Smooth muscle cell (in vitro differentiated cells): ENCODE data around the gene ZBTB22. TPM values are rescaled to one million over a fixed set of nuclear protein-coding genes. Genes with fewer than 3 reads are reported as not detected.
A peak's percentile ranks its signal among the peaks of the same experiment; 100 is the strongest.
"Not testable (repeated sequence)": the region's sequence is repeated elsewhere in the genome, so short reads cannot be mapped to it uniquely, and the experiment has no call there.

Experiments
- DNase-seq: peaks from one replicate; lab custom pipeline; 2025; ENCODE audit not compliant: unreplicated experiment; lab: John Stamatoyannopoulos, UW
- H2AFZ ChIP-seq: fragments of 200-600 bp; sonication (generic); 2 replicates; pipeline ENCODE4 v1.6.0; 2016; ENCODE audit warnings: antibody characterized with exemption, low read depth, mild to moderate bottlenecking
- H3F3A ChIP-seq: fragments of 200-600 bp; sonication (generic); 2 replicates; pipeline ENCODE4 v1.6.0; 2017; ENCODE audit warnings: antibody characterized with exemption, low read depth
- H3K27ac ChIP-seq: fragments of 200-600 bp; sonication (generic); 2 replicates; pipeline ENCODE4 v1.5.1; 2016; ENCODE audit warnings: low read depth, mild to moderate bottlenecking
- H3K27me3 ChIP-seq: fragments of 200-600 bp; sonication (generic); 2 replicates; pipeline ENCODE4 v1.6.1; 2016; ENCODE audit warnings: low read depth, mild to moderate bottlenecking
- H3K36me3 ChIP-seq: fragments of 200-600 bp; sonication (generic); 2 replicates; pipeline ENCODE4 v1.5.1; 2016; ENCODE audit warnings: low read depth
- H3K4me1 ChIP-seq: fragments of 200-600 bp; sonication (generic); 2 replicates; pipeline ENCODE4 v1.5.1; 2016; ENCODE audit warnings: low read depth
- H3K4me2 ChIP-seq: fragments of 200-600 bp; sonication (generic); 2 replicates; pipeline ENCODE4 v1.6.0; 2016; ENCODE audit warnings: mild to moderate bottlenecking
- H3K4me3 ChIP-seq: fragments of 200-600 bp; sonication (generic); 2 replicates; pipeline ENCODE4 v1.5.1; 2016; ENCODE audit warnings: mild to moderate bottlenecking
- H3K79me2 ChIP-seq: fragments of 200-600 bp; sonication (generic); 2 replicates; pipeline ENCODE4 v1.6.0; 2016; ENCODE audit warnings: low read depth, mild to moderate bottlenecking
- H3K9ac ChIP-seq: fragments of 200-600 bp; sonication (generic); 2 replicates; pipeline ENCODE4 v1.6.0; 2016; ENCODE audit warnings: low read depth
- H3K9me3 ChIP-seq: fragments of 200-600 bp; sonication (generic); replicated peaks from 2 replicates; pipeline ENCODE4 v1.5.1; 2016; ENCODE audit warnings: low read depth
- H4K20me1 ChIP-seq: fragments of 200-600 bp; sonication (generic); 2 replicates; pipeline ENCODE4 v1.6.0; 2016; ENCODE audit warnings: low read depth
- WGBS: methylation state at CpG from one replicate; pipeline ENCODE4 v1.1.7; 2016; ENCODE audit warnings: low lambda C conversion rate; 5-methylcytosine and 5-hydroxymethylcytosine counted together
- polyA plus RNA-seq: library from polyadenylated mRNA; unstranded; fragments of >200 nt; fragmentation: Nextera tagmentation; extraction: Ambion mirVana; gene quantifications from 2 replicates; pipeline ENCODE4 v1.2.1, GENCODE V29; 2016
- total RNA-seq: library from RNA; depleted of rRNA; stranded (reverse); fragments of >200 nt; gene quantifications from 2 replicates; pipeline ENCODE4 v1.2.3, GENCODE V29; 2014
- TF ChIP-seq, protein P1 (sequence below): fragments of 200-600 bp; sonication (generic); IDR thresholded peaks from 2 replicates; pipeline ENCODE4 v1.5.1; 2017; ENCODE audit warnings: borderline replicate concordance, mild to moderate bottlenecking, antibody characterized with exemption; ENCODE audit not compliant: insufficient read depth, poor library complexity, severe bottlenecking

ZBTB22 gene
- total and polyA plus RNA-seq, 2 experiments from 2014 or later: 9.6 to 22.9 TPM

- Histone ChIP-seq H3K9ac (no peak overlapping the region), H2AFZ (no peak overlapping the region), H3F3A (peaks cover 43% of the 10 kb centered on the region), H3K4me3 (peak overlapping the region; percentile 57), H3K27me3 (no peaks in the 10 kb centered on the region), H3K79me2 (peaks cover 37% of the 10 kb centered on the region), H3K27ac (peak overlapping the region; percentile 85), H3K36me3 (no peaks in the 10 kb centered on the region), H3K4me2 (peak overlapping the region; percentile 86), H3K4me1 (peaks cover 42% of the 10 kb centered on the region), H3K9me3 (no peaks in the 10 kb centered on the region), H4K20me1 (peaks cover 45% of the 10 kb centered on the region)
- TF ChIP-seq, protein P1, sequence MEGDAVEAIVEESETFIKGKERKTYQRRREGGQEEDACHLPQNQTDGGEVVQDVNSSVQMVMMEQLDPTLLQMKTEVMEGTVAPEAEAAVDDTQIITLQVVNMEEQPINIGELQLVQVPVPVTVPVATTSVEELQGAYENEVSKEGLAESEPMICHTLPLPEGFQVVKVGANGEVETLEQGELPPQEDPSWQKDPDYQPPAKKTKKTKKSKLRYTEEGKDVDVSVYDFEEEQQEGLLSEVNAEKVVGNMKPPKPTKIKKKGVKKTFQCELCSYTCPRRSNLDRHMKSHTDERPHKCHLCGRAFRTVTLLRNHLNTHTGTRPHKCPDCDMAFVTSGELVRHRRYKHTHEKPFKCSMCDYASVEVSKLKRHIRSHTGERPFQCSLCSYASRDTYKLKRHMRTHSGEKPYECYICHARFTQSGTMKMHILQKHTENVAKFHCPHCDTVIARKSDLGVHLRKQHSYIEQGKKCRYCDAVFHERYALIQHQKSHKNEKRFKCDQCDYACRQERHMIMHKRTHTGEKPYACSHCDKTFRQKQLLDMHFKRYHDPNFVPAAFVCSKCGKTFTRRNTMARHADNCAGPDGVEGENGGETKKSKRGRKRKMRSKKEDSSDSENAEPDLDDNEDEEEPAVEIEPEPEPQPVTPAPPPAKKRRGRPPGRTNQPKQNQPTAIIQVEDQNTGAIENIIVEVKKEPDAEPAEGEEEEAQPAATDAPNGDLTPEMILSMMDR: no peak
- no peak for DNase-seq
These were observed 41.0 kb downstream of the ZBTB22 start for GRCh38 chr6:33276581-33276863.

DNA sequence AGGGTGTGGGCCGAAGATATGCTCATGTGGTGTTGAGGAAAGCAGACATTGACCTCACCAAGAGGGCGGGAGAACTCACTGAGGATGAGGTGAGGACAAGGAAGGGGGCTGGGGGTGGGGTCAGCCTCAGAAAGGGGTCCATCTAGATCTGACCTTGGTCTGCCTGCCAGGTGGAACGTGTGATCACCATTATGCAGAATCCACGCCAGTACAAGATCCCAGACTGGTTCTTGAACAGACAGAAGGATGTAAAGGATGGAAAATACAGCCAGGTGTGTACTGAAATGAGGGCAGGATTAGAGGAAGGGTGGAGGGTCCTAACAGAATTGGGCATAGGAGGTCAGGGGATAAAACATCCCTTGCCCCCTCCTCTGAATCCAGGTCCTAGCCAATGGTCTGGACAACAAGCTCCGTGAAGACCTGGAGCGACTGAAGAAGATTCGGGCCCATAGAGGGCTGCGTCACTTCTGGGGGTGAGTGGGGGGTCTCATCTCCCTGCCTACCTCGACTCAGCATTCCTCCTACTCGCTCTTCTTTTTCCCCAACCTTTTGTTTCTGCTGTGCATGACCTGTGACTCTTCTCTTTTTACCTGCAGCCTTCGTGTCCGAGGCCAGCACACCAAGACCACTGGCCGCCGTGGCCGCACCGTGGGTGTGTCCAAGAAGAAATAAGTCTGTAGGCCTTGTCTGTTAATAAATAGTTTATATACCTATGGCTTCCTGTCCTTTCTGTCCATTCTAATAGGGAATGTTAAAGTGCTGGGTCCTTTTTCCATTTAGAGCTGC lies 41.6 kb downstream of the ZBTB22 start:
- Histone ChIP-seq H4K20me1 (peaks cover 45% of the 10 kb centered on the region), H3K27ac (peak overlapping the region; percentile 85), H3K4me3 (peak overlapping the region; percentile 57), H3K4me2 (peak overlapping the region; percentile 86), H3K79me2 (peaks cover 39% of the 10 kb centered on the region), H3K4me1 (peaks cover 43% of the 10 kb centered on the region), H3F3A (peaks cover 43% of the 10 kb centered on the region)
- DNase-seq, H3K9ac ChIP-seq, H2AFZ ChIP-seq, H3K36me3 ChIP-seq, H3K27me3 ChIP-seq, H3K9me3 ChIP-seq: not testable (repeated sequence)
- WGBS: 79% methylated on average over 16 of the region's 16 CpGs

DNA sequence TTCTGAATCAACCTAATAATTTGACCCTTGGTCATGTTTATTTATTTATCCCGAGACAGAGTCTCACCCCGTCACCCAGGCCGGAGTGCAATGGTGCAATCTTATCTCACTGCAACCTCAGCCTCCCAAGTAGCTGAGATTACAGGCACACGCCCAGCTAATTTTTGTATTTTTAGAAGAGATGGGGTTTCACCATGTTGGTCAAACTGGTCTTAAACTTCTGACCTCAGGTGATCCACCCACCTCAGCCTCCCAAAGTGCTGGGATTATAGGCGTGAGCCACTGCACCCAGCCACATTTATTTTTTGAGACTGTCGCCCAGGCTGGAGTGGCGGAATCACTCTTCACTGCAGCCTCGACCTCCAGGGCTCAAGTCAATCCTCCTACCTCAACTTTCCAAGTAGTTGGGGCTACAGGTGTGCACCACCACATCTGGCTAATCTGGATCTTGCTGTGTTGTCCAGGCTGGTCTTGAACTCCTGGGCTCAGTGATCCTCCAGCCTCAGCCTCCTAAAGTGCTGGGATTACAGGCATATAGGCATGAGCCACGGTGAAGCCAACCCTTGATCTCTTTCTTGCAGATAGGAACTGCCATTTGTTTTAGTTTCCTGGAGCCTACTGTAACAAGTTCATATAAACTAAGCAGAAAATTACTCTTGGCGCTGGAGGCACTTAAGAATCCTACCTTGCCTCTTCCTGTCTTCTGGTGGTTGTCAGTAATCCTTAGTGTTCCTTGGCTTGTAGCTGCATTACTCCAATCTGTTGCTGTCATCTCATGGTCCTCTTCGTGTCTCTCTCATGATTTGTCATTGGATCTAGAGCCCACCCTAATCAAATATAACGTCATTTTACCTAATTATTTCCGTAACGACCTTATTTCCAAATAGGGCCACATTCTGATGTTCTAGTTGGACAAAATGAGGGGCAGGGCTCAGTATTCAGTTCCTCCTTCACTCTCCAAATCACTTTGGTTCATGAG lies 43.3 kb downstream of the ZBTB22 start:
- no peak overlapping the region for H2AFZ ChIP-seq
- peaks cover 45% of the 10 kb centered on the region for H3K4me1 ChIP-seq
- peaks cover 43% of the 10 kb centered on the region for H3F3A ChIP-seq
- H3K27ac ChIP-seq: peak overlapping the region; percentile 85
- peaks cover 48% of the 10 kb centered on the region for H3K79me2 ChIP-seq
- no peak for DNase-seq
- TF ChIP-seq, protein P1: no peak
- peaks cover 45% of the 10 kb centered on the region for H4K20me1 ChIP-seq
- no peaks in the 10 kb centered on the region for H3K9me3 ChIP-seq
- H3K27me3 ChIP-seq: no peaks in the 10 kb centered on the region
- 70% methylated on average over 14 of the region's 14 CpGs for WGBS
- no peak overlapping the region for H3K9ac ChIP-seq
- peak overlapping the region; percentile 86 for H3K4me2 ChIP-seq
- peak overlapping the region; percentile 11 for H3K4me3 ChIP-seq
- no peaks in the 10 kb centered on the region for H3K36me3 ChIP-seq

GRCh38 chr6:33273129-33273923 lies 44.2 kb downstream of the ZBTB22 start:
- Histone ChIP-seq H3K9ac (peak overlapping the region; percentile 81), H3K4me3 (peak overlapping the region; percentile 60), H3K79me2 (peaks cover 48% of the 10 kb centered on the region), H3K27ac (peak overlapping the region; percentile 85), H3K4me2 (peak overlapping the region; percentile 86), H3K9me3 (no peaks in the 10 kb centered on the region), H3K36me3 (no peaks in the 10 kb centered on the region), H3K4me1 (peaks cover 45% of the 10 kb centered on the region), H3K27me3 (no peaks in the 10 kb centered on the region), H3F3A (peaks cover 43% of the 10 kb centered on the region), H2AFZ (no peak overlapping the region), H4K20me1 (peaks cover 45% of the 10 kb centered on the region)
- WGBS: 41% methylated on average over 11 of the region's 11 CpGs
- no peak for DNase-seq
- TF ChIP-seq, protein P1: no peak
